Osteocyte (in vitro differentiated cells): ENCODE measurements around the gene ARTN. TPM values are rescaled to one million over a fixed set of nuclear protein-coding genes. Genes with fewer than 3 reads are reported as not detected.
A peak's percentile ranks its signal among the peaks of the same experiment; 100 is the strongest.

Experiments used
- DNase-seq: peaks from one replicate; pipeline ENCODE4 v3.0.0; 2021; ENCODE audit warnings: mixed read lengths; ENCODE audit not compliant: unreplicated experiment; ENCODE audit errors: extremely low spot score
- H3K27ac Mint-ChIP-seq: one replicate; pipeline ENCODE4 v1.8.0; 2021; ENCODE audit warnings: mild to moderate bottlenecking, mixed read lengths; ENCODE audit not compliant: unreplicated experiment
- H3K27me3 Mint-ChIP-seq: one replicate; pipeline ENCODE4 v1.8.0; 2021; ENCODE audit warnings: mixed read lengths; ENCODE audit not compliant: unreplicated experiment
- H3K36me3 Mint-ChIP-seq: one replicate; pipeline ENCODE4 v1.8.0; 2021; ENCODE audit warnings: mixed read lengths; ENCODE audit not compliant: unreplicated experiment
- H3K4me1 Mint-ChIP-seq: one replicate; pipeline ENCODE4 v1.8.0; 2021; ENCODE audit warnings: mixed read lengths; ENCODE audit not compliant: unreplicated experiment
- H3K4me3 Mint-ChIP-seq: one replicate; pipeline ENCODE4 v1.8.0; 2021; ENCODE audit warnings: mild to moderate bottlenecking, moderate library complexity, mixed read lengths; ENCODE audit not compliant: unreplicated experiment
- H3K9me3 Mint-ChIP-seq: one replicate; pipeline ENCODE4 v1.8.0; 2021; ENCODE audit warnings: mixed read lengths; ENCODE audit not compliant: unreplicated experiment
- total RNA-seq: library from RNA; stranded (reverse); gene quantifications from 2 replicates; pipeline ENCODE4 v1.2.1, GENCODE V29; 2021
- TF ChIP-seq, protein P1 (sequence below): fragments of 200-600 bp; sonication (generic); IDR thresholded peaks from 2 replicates; pipeline ENCODE4 v1.5.0; 2021; ENCODE audit warnings: antibody characterized with exemption, mild to moderate bottlenecking, moderate library complexity

ARTN gene
- total RNA-seq, 1 donor from 2014 or later = 1.1 TPM

DNA sequence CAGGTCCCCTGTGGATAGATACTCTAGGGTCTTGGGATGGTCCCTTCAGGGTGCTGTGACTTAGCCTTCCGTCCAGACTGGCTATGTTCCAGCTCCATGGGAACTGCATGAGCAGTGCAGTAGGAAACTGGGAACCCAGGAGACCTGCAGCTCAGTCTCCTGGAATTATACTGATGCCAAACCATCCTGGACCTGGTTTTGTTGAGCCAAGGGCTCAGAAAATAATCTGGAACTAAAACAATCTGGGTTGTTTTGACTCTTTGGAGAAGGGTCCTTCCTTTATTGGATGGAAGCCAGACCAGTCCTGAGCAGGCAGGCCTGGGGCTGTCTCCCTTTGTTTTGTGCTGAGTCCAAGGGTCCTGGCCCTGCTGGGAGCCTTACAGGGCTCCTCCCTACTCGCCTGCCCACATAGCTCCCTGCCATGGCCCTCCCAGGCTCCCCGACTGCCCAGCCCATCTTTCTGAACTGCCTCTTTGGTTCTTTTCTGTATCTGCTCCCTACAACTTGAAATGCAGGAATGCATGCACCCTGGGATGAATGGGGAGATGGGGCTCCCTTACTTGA is 14.4 kb downstream of the ARTN start:
- DNase-seq = no peak
- Mint-ChIP-seq H3K27me3 (no peaks in the 10 kb centered on the region), H3K27ac (peak overlapping the region; percentile 94), H3K4me1 (peaks cover 31% of the 10 kb centered on the region), H3K36me3 (peaks cover 9% of the 10 kb centered on the region), H3K9me3 (no peaks in the 10 kb centered on the region), H3K4me3 (peak overlapping the region; percentile 91)
- TF ChIP-seq, protein P1, sequence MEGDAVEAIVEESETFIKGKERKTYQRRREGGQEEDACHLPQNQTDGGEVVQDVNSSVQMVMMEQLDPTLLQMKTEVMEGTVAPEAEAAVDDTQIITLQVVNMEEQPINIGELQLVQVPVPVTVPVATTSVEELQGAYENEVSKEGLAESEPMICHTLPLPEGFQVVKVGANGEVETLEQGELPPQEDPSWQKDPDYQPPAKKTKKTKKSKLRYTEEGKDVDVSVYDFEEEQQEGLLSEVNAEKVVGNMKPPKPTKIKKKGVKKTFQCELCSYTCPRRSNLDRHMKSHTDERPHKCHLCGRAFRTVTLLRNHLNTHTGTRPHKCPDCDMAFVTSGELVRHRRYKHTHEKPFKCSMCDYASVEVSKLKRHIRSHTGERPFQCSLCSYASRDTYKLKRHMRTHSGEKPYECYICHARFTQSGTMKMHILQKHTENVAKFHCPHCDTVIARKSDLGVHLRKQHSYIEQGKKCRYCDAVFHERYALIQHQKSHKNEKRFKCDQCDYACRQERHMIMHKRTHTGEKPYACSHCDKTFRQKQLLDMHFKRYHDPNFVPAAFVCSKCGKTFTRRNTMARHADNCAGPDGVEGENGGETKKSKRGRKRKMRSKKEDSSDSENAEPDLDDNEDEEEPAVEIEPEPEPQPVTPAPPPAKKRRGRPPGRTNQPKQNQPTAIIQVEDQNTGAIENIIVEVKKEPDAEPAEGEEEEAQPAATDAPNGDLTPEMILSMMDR = no peak

DNA sequence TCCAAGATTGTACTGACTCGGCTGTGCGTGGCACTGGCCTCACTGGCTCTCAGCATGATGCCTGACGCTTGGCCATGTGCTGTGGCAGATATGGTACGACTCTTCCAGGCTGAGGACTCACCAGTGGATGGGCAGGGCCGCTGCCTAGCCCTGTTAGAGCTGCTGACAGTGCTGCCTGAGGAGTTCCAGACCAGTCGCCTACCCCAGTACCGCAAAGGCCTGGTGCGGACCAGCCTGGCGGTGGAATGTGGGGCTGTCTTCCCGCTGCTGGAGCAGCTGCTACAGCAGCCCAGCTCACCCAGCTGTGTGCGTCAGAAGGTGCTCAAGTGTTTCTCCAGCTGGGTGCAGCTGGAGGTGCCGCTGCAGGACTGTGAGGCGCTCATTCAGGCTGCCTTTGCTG is 16.1 kb downstream of the ARTN start:
- DNase-seq = no peak
- Mint-ChIP-seq H3K27ac (no peak overlapping the region), H3K36me3 (peaks cover 9% of the 10 kb centered on the region), H3K9me3 (no peaks in the 10 kb centered on the region), H3K4me1 (peaks cover 31% of the 10 kb centered on the region), H3K27me3 (no peaks in the 10 kb centered on the region), H3K4me3 (no peak overlapping the region)
- TF ChIP-seq, protein P1 = no peak

DNA sequence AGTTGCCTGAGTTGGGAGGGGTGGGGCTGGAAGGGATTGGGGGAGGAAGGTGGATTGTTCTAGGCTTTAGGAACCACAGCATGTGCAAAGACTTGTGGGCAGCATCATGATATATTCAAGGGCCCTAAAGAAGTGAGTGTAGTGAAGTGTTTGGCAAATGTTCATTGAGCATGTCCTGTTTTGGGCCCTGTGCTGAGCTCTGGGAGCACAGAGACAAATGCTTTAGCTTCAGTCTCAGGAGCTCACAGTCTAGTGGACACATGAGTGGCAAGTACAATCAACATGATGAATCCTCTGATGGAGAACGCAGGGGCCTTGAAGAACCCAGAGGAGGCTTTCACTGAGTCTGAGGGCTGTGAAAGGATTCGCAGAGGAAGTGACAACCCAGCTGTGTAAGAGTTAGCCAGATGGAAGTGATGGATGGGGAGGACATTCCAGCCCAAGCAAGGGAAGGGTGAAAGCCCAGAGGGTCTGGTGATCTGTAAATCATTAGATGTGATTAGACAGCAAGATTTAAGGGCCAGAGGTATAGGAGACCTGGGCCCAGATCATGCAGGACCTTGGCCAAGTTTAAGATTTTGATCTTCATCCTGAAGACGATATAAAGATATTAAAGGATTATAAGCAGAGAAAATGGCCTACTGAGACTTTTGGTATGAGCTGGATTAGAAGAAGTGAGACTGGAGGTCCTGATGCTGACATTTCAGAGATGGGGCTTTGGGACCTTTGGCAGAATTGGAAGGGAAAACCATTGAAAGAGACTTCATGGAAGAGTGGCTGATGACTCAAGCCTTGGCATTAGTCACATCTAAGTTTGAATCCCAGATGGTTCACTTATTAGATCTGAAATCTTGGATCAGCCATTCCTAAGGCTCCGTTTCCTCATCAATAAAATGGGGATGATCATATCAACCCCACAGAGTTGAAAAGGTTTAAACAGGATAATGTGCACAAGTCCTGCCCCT is 17.7 kb downstream of the ARTN start:
- Mint-ChIP-seq H3K27me3 (no peaks in the 10 kb centered on the region), H3K9me3 (no peaks in the 10 kb centered on the region), H3K4me3 (no peak overlapping the region), H3K36me3 (peaks cover 9% of the 10 kb centered on the region), H3K4me1 (peaks cover 18% of the 10 kb centered on the region), H3K27ac (no peak overlapping the region)
- no peak for DNase-seq
- TF ChIP-seq, protein P1 = no peak

DNA sequence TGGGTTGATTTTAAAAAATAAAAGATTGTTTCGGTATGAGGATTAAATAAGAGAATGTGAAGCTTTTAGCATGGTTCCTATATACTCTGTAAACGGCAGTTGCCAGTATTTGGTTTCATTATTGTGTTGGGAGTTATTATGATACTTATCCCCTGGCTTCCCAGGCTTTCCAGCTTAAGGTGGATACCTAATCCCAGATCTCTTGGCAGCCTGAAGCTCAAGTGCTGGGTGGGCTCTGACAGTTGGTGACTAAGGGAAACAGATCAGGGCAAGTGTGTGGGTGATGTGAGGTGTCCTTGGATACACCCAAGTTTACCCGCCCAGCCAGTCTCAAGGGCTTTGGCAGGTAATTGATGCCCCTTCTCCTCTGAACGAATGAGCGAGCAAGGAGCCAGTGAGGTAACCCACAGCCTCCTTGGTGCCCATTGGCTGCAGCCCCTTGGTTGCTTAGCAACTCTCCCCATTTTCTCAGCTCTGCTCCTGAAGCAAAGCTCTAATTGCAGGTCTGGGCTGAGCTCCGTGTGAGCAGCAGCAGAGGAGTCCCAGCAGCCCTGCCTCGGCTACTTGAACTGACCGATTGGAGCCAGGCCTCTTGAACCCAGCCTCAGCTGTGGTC is 19.2 kb downstream of the ARTN start:
- no peaks in the 10 kb centered on the region for H3K9me3 Mint-ChIP-seq
- TF ChIP-seq, protein P1 = no peak
- peaks cover 13% of the 10 kb centered on the region for H3K36me3 Mint-ChIP-seq
- no peak overlapping the region for H3K4me3 Mint-ChIP-seq
- no peak overlapping the region for H3K27ac Mint-ChIP-seq
- H3K4me1 Mint-ChIP-seq = peaks cover 12% of the 10 kb centered on the region
- no peak for DNase-seq
- H3K27me3 Mint-ChIP-seq = no peaks in the 10 kb centered on the region

DNA sequence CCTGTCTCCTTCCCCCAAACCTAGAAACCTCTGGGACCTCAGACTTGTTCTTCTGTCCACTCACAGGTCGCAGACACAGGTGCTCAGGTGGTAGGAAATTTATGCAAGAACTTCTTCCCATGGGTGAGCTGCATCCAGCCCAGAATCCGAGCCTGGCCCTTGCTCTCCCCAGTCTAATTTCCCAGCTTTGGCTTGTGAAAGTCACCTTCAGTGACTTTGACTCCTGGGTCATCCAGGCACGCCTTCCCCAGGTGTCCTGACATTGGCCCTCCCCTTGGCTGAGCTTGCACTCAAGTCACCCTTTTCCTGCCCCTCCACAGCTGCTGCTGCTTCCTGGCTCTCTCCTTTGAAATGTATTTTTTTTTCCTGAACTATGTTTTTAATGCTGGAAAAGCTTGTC is 19.8 kb downstream of the ARTN start:
- Mint-ChIP-seq H3K4me3 (no peak overlapping the region), H3K27me3 (no peaks in the 10 kb centered on the region), H3K9me3 (no peaks in the 10 kb centered on the region), H3K27ac (no peak overlapping the region), H3K36me3 (peaks cover 19% of the 10 kb centered on the region), H3K4me1 (peaks cover 7% of the 10 kb centered on the region)
- TF ChIP-seq, protein P1 = no peak
- DNase-seq = no peak
